Neural cell (in vitro differentiated cells): ENCODE measurements around the gene PHLDB1. TPM values are rescaled to one million over a fixed set of nuclear protein-coding genes. Genes with fewer than 3 reads are reported as not detected.

ENCODE experiments used
- H2AFZ ChIP-seq: fragments of 200-600, 300-800 bp; sonication (generic), shearing (Covaris generic); 2 replicates; pipeline ENCODE4 v1.6.0; 2014; ENCODE audit warnings: low read depth, mild to moderate bottlenecking, antibody characterized with exemption, low read length, moderate library complexity
- H3F3A ChIP-seq: fragments of 200-600 bp; shearing (Covaris generic); 2 replicates; pipeline ENCODE4 v1.6.1; 2016; ENCODE audit warnings: mild to moderate bottlenecking, moderate library complexity, mixed read lengths, antibody characterized with exemption, low read length; ENCODE audit not compliant: insufficient read depth, poor library complexity, severe bottlenecking
- H3K27ac ChIP-seq: fragments of 200-600, 300-800 bp; sonication (generic), shearing (Covaris generic); 2 replicates; pipeline ENCODE4 v1.5.1; 2014; ENCODE audit warnings: mild to moderate bottlenecking, low read length, moderate library complexity
- H3K27me3 ChIP-seq: fragments of 300-800, 200-600 bp; sonication (generic), shearing (Covaris generic); 2 replicates; pipeline ENCODE4 v1.6.0; 2014; ENCODE audit warnings: mild to moderate bottlenecking, low read depth, low read length, moderate library complexity; ENCODE audit not compliant: insufficient read depth
- H3K36me3 ChIP-seq: fragments of 300-800, 200-600 bp; sonication (generic), shearing (Covaris generic); 2 replicates; pipeline ENCODE4 v1.5.1; 2014; ENCODE audit warnings: mild to moderate bottlenecking, antibody characterized with exemption, low read length, moderate library complexity; ENCODE audit not compliant: insufficient read depth
- H3K4me2 ChIP-seq: fragments of 300-800, 200-600 bp; sonication (generic), shearing (Covaris generic); 2 replicates; pipeline ENCODE4 v1.6.0; 2014; ENCODE audit warnings: mild to moderate bottlenecking, low read length
- H3K4me3 ChIP-seq: fragments of 300-800, 200-600 bp; sonication (generic), shearing (Covaris generic); 2 replicates; pipeline ENCODE4 v1.5.1; 2014; ENCODE audit warnings: mild to moderate bottlenecking, low read length, moderate library complexity
- H3K79me2 ChIP-seq: fragments of 200-600 bp; shearing (Covaris generic); replicated peaks from 2 replicates; pipeline ENCODE4 v1.6.0; 2014; ENCODE audit warnings: mild to moderate bottlenecking, low read length, moderate library complexity; ENCODE audit not compliant: insufficient read depth
- H3K9ac ChIP-seq: fragments of 300-800, 200-600 bp; sonication (generic), shearing (Covaris generic); 2 replicates; pipeline ENCODE4 v1.6.1; 2016; ENCODE audit warnings: mild to moderate bottlenecking, low read length, mixed read lengths
- H3K9me2 ChIP-seq: fragments of 200-600 bp; shearing (Covaris generic); 2 replicates; pipeline ENCODE4 v1.6.1; 2016; ENCODE audit warnings: mild to moderate bottlenecking, low read length, mixed read lengths; ENCODE audit not compliant: insufficient read depth
- H3K9me3 ChIP-seq: fragments of 200-600, 300-800 bp; sonication (generic), shearing (Covaris generic); 2 replicates; pipeline ENCODE4 v1.6.1; 2016; ENCODE audit warnings: mild to moderate bottlenecking, mixed run types, low read length, moderate library complexity, mixed read lengths
- H4K20me1 ChIP-seq: fragments of 200-600 bp; shearing (Covaris generic); 2 replicates; pipeline ENCODE4 v1.6.1; 2016; ENCODE audit warnings: mild to moderate bottlenecking, mixed run types; ENCODE audit not compliant: insufficient read depth
- CTCF ChIP-seq: fragments of 450-650 bp; IDR thresholded peaks from 2 replicates; pipeline ENCODE4 v1.5.1; 2014; ENCODE audit warnings: antibody characterized with exemption, mild to moderate bottlenecking, moderate library complexity; ENCODE audit not compliant: poor library complexity, severe bottlenecking
- EP300 ChIP-seq: fragments of 450-650 bp; conservative IDR thresholded peaks from 2 replicates; pipeline ENCODE4 v1.6.1; 2014; ENCODE audit warnings: antibody characterized with exemption, mild to moderate bottlenecking, moderate library complexity; ENCODE audit not compliant: poor library complexity, severe bottlenecking
- EZH2 ChIP-seq: fragments of 200-600, 300-800 bp; shearing (Covaris generic), sonication (generic); IDR thresholded peaks from 2 replicates; pipeline ENCODE4 v1.6.1; 2014; ENCODE audit warnings: antibody characterized with exemption, low read length, borderline replicate concordance, mild to moderate bottlenecking; ENCODE audit not compliant: insufficient read depth, poor library complexity, severe bottlenecking
- MXI1 ChIP-seq: fragments of 450-650 bp; conservative IDR thresholded peaks from 2 replicates; pipeline ENCODE4 v1.6.1; 2014; ENCODE audit warnings: antibody characterized with exemption, mild to moderate bottlenecking; ENCODE audit not compliant: poor library complexity, severe bottlenecking
- RAD21 ChIP-seq: fragments of 450-650 bp; conservative IDR thresholded peaks from 2 replicates; pipeline ENCODE4 v1.6.1; 2014; ENCODE audit warnings: antibody characterized with exemption, mild to moderate bottlenecking, moderate library complexity
- REST ChIP-seq: IDR thresholded peaks from 2 replicates; pipeline ENCODE4 v1.6.1; 2012; ENCODE audit warnings: borderline replicate concordance
- SMC3 ChIP-seq: fragments of 450-650 bp; conservative IDR thresholded peaks from 2 replicates; pipeline ENCODE4 v1.6.1; 2014; ENCODE audit warnings: antibody characterized with exemption, mild to moderate bottlenecking, moderate library complexity; ENCODE audit not compliant: poor library complexity
- polyA plus RNA-seq: library from polyadenylated mRNA; depleted of rRNA; stranded (reverse); fragments of >200 nt; gene quantifications from 2 replicates; pipeline ENCODE4 v1.2.3, GENCODE V29; 2014

The PHLDB1 gene
- polyA plus RNA-seq, 1 donor from 2014 or later: 114 TPM

- Histone ChIP-seq H3K27me3 (no peaks in the 10 kb centered on the region), H2AFZ (no peak overlapping the region), H3K4me3 (no peak overlapping the region), H3K27ac (peak overlapping the region; percentile 94), H4K20me1 (no peaks in the 10 kb centered on the region), H3K4me2 (no peak overlapping the region), H3K9me2 (no peaks in the 10 kb centered on the region), H3K9ac (peak overlapping the region; percentile 65), H3F3A (no peaks in the 10 kb centered on the region), H3K36me3 (peaks cover 10% of the 10 kb centered on the region), H3K79me2 (no peaks in the 10 kb centered on the region), H3K9me3 (no peaks in the 10 kb centered on the region)
- TF ChIP-seq RAD21 (no peak), MXI1 (no peak), EP300 (no peak)
These were observed 48.2 kb downstream of the PHLDB1 start for GRCh38 chr11:118655486-118656190.

- no peak for TF ChIP-seq EZH2
- Histone ChIP-seq H3F3A (no peaks in the 10 kb centered on the region), H3K9ac (peak overlapping the region; percentile 65), H3K4me3 (peak overlapping the region; percentile 55), H3K27me3 (no peaks in the 10 kb centered on the region), H3K9me3 (no peaks in the 10 kb centered on the region), H3K4me2 (peak overlapping the region; percentile 56), H3K79me2 (no peaks in the 10 kb centered on the region), H3K27ac (peak overlapping the region; percentile 94), H3K36me3 (peaks cover 10% of the 10 kb centered on the region), H4K20me1 (no peaks in the 10 kb centered on the region), H3K9me2 (no peaks in the 10 kb centered on the region), H2AFZ (no peak overlapping the region)
These were observed 49.2 kb downstream of the PHLDB1 start for GRCh38 chr11:118656563-118657165.

GRCh38 chr11:118657238-118657637, 49.8 kb downstream of the PHLDB1 start:
- H3K36me3 ChIP-seq: peaks cover 10% of the 10 kb centered on the region
- no peaks in the 10 kb centered on the region for H3K9me2 ChIP-seq
- no peaks in the 10 kb centered on the region for H3K79me2 ChIP-seq
- no peak overlapping the region for H2AFZ ChIP-seq
- no peaks in the 10 kb centered on the region for H3K27me3 ChIP-seq
- H3K9ac ChIP-seq: peak overlapping the region; percentile 65
- peak overlapping the region; percentile 56 for H3K4me2 ChIP-seq
- H3F3A ChIP-seq: no peaks in the 10 kb centered on the region
- H3K27ac ChIP-seq: peak overlapping the region; percentile 94
- H3K9me3 ChIP-seq: no peaks in the 10 kb centered on the region
- TF ChIP-seq REST (peak; percentile 44), MXI1 (peak; percentile 68), SMC3 (peak; percentile 28), EP300 (peak; percentile 54), CTCF (no peak)
- H4K20me1 ChIP-seq: no peaks in the 10 kb centered on the region
- H3K4me3 ChIP-seq: peak overlapping the region; percentile 55
